HepG2 (cell line): ENCODE results near the gene MYO3A. TPM values are rescaled to one million over a fixed set of nuclear protein-coding genes. Genes with fewer than 3 reads are reported as not detected.

ENCODE experiments used
- ATAC-seq: fragments of 200-7000 bp; cut with Tn5 transposase; 3 replicates; pipeline ENCODE4 v1.9.1; 2020; ENCODE audit warnings: mild to moderate bottlenecking, moderate library complexity
- BruUV-seq: library from RNA; stranded (reverse); fragments of 400-500 nt; replicated peaks from 2 replicates; lab custom pipeline; 2021; lab: Mats Ljungman, UMichigan
- CTCF ChIA-PET: fragments of 300-600 bp; formaldehyde crosslinking; extraction: SDS; loops from one replicate; lab custom pipeline; 2021; ENCODE audit warnings: low total read pairs, inconsistent platforms, low intra/inter-chr PET ratio; lab: Yijun Ruan, JAX
- POLR2A ChIA-PET: fragments of 350-600 bp; sonication (Branson Sonifier 250); formaldehyde crosslinking; loops from one replicate; lab custom pipeline; 2020; ENCODE audit warnings: antibody characterized with exemption, inconsistent platforms; lab: Yijun Ruan, JAX
- DNase-seq: peaks from one replicate; pipeline ENCODE4 v3.0.0-alpha.2; 2015; ENCODE audit warnings: low spot score
- FAIRE-seq: peaks from 3 replicates; lab custom pipeline; 2011; peaks lifted over from hg19 to GRCh38; lab: Jason Lieb, UNC
- H2AFZ ChIP-seq: one replicate; pipeline ENCODE4 v1.6.1; 2011; ENCODE audit warnings: low read length, inconsistent platforms
- H3K27ac ChIP-seq: fragments of 300-600 bp; 3 replicates; pipeline ENCODE4 v1.8.0; 2011; ENCODE audit warnings: mixed run types, mild to moderate bottlenecking, mixed read lengths, low read length, inconsistent platforms; ENCODE audit not compliant: insufficient read depth; ENCODE audit errors: extremely low read length
- H3K27me3 ChIP-seq, 2 experiments: fragments of 200-600 bp in 1 of 2; 2 replicates in 1 of 2; 3 replicates in 1 of 2; pipeline versions ENCODE4 v1.6.0 to v1.8.0; 2011; ENCODE audit warnings: low read length in 2 of 2, mild to moderate bottlenecking in 2 of 2, moderate library complexity in 2 of 2, inconsistent platforms in 1 of 2; ENCODE audit not compliant: insufficient read depth in 2 of 2, control insufficient read depth in 1 of 2
- H3K36me3 ChIP-seq, 2 experiments: fragments of 200-600 bp in 1 of 2; replicated peaks in 1 of 2; 2 replicates in 1 of 2; 3 replicates in 1 of 2; pipeline versions ENCODE4 v1.5.1 to v1.8.0; 2011; ENCODE audit warnings: low read length in 2 of 2, inconsistent platforms in 1 of 2; ENCODE audit not compliant: insufficient read depth in 2 of 2, control insufficient read depth in 1 of 2
- H3K4me1 ChIP-seq: 2 replicates; pipeline ENCODE4 v1.5.1; 2012; ENCODE audit warnings: low read length, inconsistent platforms; ENCODE audit not compliant: insufficient read depth
- H3K4me2 ChIP-seq: 2 replicates; pipeline ENCODE4 v1.6.0; 2011; ENCODE audit warnings: low read depth, low read length, inconsistent platforms
- H3K4me3 ChIP-seq, 3 experiments: fragments of 200-600 bp in 1 of 3; sonication (generic), shearing (Covaris generic) in 1 of 3; replicated peaks in 1 of 3; 2 replicates each; pipeline ENCODE4 v1.5.1; 2011 to 2016; ENCODE audit warnings: low read length in 3 of 3, inconsistent platforms in 2 of 3, low read depth in 2 of 3, mild to moderate bottlenecking in 2 of 3, control low read depth in 1 of 3, mixed read lengths in 1 of 3; ENCODE audit not compliant: insufficient read depth in 1 of 3
- H3K79me2 ChIP-seq: one replicate; pipeline ENCODE4 v1.6.1; 2011; ENCODE audit warnings: low read length, inconsistent platforms; ENCODE audit not compliant: insufficient read depth
- H3K9ac ChIP-seq: 2 replicates; pipeline ENCODE4 v1.6.0; 2011; ENCODE audit warnings: mild to moderate bottlenecking, low read depth, low read length, inconsistent platforms; ENCODE audit not compliant: insufficient read depth
- H3K9me3 ChIP-seq: 2 replicates; pipeline ENCODE4 v1.5.1; 2012; ENCODE audit warnings: mild to moderate bottlenecking, low read length
- H4K20me1 ChIP-seq: 2 replicates; pipeline ENCODE4 v1.6.0; 2011; ENCODE audit warnings: inconsistent platforms, mild to moderate bottlenecking, low read length, moderate library complexity; ENCODE audit not compliant: insufficient read depth
- BORCS8-MEF2B ChIP-seq: sonication (generic); formaldehyde crosslinking; IDR thresholded peaks from 2 replicates; pipeline ENCODE4 v1.8.0; 2022; ENCODE audit warnings: mild to moderate bottlenecking, missing genetic modification reagents
- HNRNPLL ChIP-seq: fragments of 200-400 bp; formaldehyde crosslinking; IDR thresholded peaks from 2 replicates; pipeline ENCODE4 v1.6.1; 2017; ENCODE audit warnings: mild to moderate bottlenecking, low read depth, low read length; ENCODE audit not compliant: poor library complexity, severe bottlenecking
- MYNN ChIP-seq: sonication (generic); formaldehyde crosslinking; IDR thresholded peaks from 2 replicates; pipeline ENCODE4 v1.4.0; 2020; ENCODE audit warnings: mild to moderate bottlenecking, low read depth, missing genetic modification reagents
- NFKBIZ ChIP-seq: IDR thresholded peaks from 2 replicates; pipeline ENCODE4 v1.6.1; 2018; ENCODE audit warnings: missing genetic modification reagents, missing compliant biosample characterization
- NKX3-1 ChIP-seq: sonication (generic); formaldehyde crosslinking; IDR thresholded peaks from 2 replicates; pipeline ENCODE4 v1.5.0; 2020; ENCODE audit warnings: missing genetic modification reagents
- ZNF501 ChIP-seq: sonication (generic); formaldehyde crosslinking; IDR thresholded peaks from 2 replicates; pipeline ENCODE4 v1.5.1; 2020; ENCODE audit warnings: mild to moderate bottlenecking, moderate library complexity, missing genetic modification reagents
- ZNF644 ChIP-seq: IDR thresholded peaks from 2 replicates; pipeline ENCODE4 v1.6.1; 2016; ENCODE audit warnings: low read depth
- ZSCAN20 ChIP-seq: sonication (generic); formaldehyde crosslinking; IDR thresholded peaks from 2 replicates; pipeline ENCODE4 v1.4.0; 2020; ENCODE audit warnings: missing genetic modification reagents, mild to moderate bottlenecking, borderline replicate concordance
- WGBS: methylation state at CpG from one replicate; pipeline ENCODE4 v1.1.6; 2017; ENCODE audit warnings: low lambda C conversion rate; 5-methylcytosine and 5-hydroxymethylcytosine counted together
- in situ Hi-C: cut with HindIII; loops from 2 replicates; pipeline ENCODE4 v1.10.0; 2017; ENCODE audit warnings: low pct_unique_long_range_greater_than_20kb; ENCODE audit not compliant: extremely low pct_ligation_motif_present
- intact Hi-C: fragments of 100-400 bp; cut with micrococcal nuclease; formaldehyde crosslinking; loops from one replicate; pipeline ENCODE4 v1.10.0; 2022; ENCODE audit not compliant: unreplicated experiment
- polyA plus RNA-seq, 8 experiments: library from polyadenylated mRNA; depleted of rRNA in 3 of 8; stranded (reverse) in 7 of 8; unstranded in 1 of 8; fragments of >200 nt; fragmentation: Illumina TruSeq in 4 of 8; extraction: Trizol in 4 of 8; gene quantifications; 2 replicates each; pipeline versions ENCODE4 v1.2.1 to v1.2.3, GENCODE V29; 2011 to 2016; ENCODE audit warnings: low read depth in 4 of 8, missing spikeins in 1 of 8, mixed read lengths in 1 of 8; ENCODE audit not compliant: insufficient read depth in 1 of 8
- total RNA-seq, 5 experiments: library from RNA; depleted of rRNA; stranded (reverse); fragments of >200 nt; fragmentation: Illumina TruSeq; extraction: Trizol; gene quantifications; 2 replicates each; pipeline ENCODE4 v1.2.3, GENCODE V29; 2016; ENCODE audit warnings: low read depth in 1 of 5
- TF ChIP-seq, protein P1 (sequence below): sonication (generic); formaldehyde crosslinking; IDR thresholded peaks from 2 replicates; pipeline ENCODE4 v1.5.1; 2020; ENCODE audit warnings: missing genetic modification reagents, mild to moderate bottlenecking, borderline replicate concordance
- TF ChIP-seq, protein P2 (sequence below): sonication (generic); formaldehyde crosslinking; IDR thresholded peaks from 2 replicates; pipeline ENCODE4 v1.5.0; 2020; ENCODE audit warnings: mild to moderate bottlenecking, low read depth, missing genetic modification reagents, borderline replicate concordance
- TF ChIP-seq, protein P3 (sequence below): sonication (generic); formaldehyde crosslinking; IDR thresholded peaks from 2 replicates; pipeline ENCODE4 v1.8.0; 2022; ENCODE audit warnings: mild to moderate bottlenecking, missing genetic modification reagents

MYO3A gene
- total and polyA plus RNA-seq, 2 of the 13 experiments (the other 11 are each of a cell fraction or from before 2014, with no cell fraction given) = not detected

DNA sequence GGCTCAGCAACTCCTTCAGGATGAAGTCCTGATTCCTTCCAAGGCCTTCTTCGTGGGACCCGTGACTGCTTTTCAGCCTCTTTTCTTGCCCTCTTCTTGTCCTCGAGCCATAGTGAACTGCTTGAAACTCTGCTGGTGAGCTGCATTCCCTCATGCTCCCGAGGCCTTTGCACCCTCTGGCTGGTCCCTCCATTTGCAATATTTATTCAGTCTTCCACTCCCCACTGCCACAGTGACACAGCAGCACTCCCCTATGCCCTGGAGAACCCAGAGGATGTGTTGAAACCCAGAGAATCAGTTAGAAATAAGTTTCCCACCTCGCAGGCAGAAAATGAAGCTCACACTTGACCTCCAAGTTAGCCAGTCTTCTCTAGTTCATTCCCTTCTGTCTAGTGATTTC, 260.2 kb downstream of the MYO3A start:
- in situ Hi-C loops = no loop called here
- Histone ChIP-seq H3K27me3 (0 out of 5 replicates have a peak, but pooled peaks cover 0 to 8% of the 10 kb centered on the region in 2 experiments), H2AFZ (no peak overlapping the region), H3K9me3 (no peaks in the 10 kb centered on the region), H4K20me1 (no peaks in the 10 kb centered on the region), H3K79me2 (no peaks in the 10 kb centered on the region), H3K27ac (no peak overlapping the region), H3K9ac (no peak overlapping the region), H3K4me3 (no peak overlapping the region), H3K36me3 (no peaks in the 10 kb centered on the region), H3K4me2 (no peak overlapping the region), H3K4me1 (no peaks in the 10 kb centered on the region)
- CTCF ChIA-PET = no interaction called here
- ATAC-seq (no peak), FAIRE-seq (no peak), DNase-seq (no peak)
- WGBS = 2% methylated on average over 5 of the region's 5 CpGs
- intact Hi-C loops = loop anchor here (2.0 kb wide), 1 partner anchor 15 kb away; no protein-coding TSS in a partner anchor
- POLR2A ChIA-PET = no interaction called here
- TF ChIP-seq NKX3-1 (CRISPR knock-in tag) = no peak
- no peak for TF ChIP-seq MYNN (CRISPR knock-in tag)
- no peak for TF ChIP-seq ZNF501
- TF ChIP-seq, protein P1, sequence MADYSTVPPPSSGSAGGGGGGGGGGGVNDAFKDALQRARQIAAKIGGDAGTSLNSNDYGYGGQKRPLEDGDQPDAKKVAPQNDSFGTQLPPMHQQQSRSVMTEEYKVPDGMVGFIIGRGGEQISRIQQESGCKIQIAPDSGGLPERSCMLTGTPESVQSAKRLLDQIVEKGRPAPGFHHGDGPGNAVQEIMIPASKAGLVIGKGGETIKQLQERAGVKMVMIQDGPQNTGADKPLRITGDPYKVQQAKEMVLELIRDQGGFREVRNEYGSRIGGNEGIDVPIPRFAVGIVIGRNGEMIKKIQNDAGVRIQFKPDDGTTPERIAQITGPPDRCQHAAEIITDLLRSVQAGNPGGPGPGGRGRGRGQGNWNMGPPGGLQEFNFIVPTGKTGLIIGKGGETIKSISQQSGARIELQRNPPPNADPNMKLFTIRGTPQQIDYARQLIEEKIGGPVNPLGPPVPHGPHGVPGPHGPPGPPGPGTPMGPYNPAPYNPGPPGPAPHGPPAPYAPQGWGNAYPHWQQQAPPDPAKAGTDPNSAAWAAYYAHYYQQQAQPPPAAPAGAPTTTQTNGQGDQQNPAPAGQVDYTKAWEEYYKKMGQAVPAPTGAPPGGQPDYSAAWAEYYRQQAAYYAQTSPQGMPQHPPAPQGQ (CRISPR knock-in tag) = no peak
- TF ChIP-seq, protein P2, sequence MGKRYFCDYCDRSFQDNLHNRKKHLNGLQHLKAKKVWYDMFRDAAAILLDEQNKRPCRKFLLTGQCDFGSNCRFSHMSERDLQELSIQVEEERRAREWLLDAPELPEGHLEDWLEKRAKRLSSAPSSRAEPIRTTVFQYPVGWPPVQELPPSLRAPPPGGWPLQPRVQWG (CRISPR knock-in tag) = no peak
- TF ChIP-seq ZSCAN20 (CRISPR knock-in tag) = no peak
- TF ChIP-seq, protein P3, sequence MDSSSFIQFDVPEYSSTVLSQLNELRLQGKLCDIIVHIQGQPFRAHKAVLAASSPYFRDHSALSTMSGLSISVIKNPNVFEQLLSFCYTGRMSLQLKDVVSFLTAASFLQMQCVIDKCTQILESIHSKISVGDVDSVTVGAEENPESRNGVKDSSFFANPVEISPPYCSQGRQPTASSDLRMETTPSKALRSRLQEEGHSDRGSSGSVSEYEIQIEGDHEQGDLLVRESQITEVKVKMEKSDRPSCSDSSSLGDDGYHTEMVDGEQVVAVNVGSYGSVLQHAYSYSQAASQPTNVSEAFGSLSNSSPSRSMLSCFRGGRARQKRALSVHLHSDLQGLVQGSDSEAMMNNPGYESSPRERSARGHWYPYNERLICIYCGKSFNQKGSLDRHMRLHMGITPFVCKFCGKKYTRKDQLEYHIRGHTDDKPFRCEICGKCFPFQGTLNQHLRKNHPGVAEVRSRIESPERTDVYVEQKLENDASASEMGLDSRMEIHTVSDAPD (CRISPR knock-in tag) = no peak
- no peak for TF ChIP-seq NFKBIZ (CRISPR knock-in tag)
- no peak for TF ChIP-seq ZNF644 (CRISPR knock-in tag)
- no peak for TF ChIP-seq HNRNPLL
- TF ChIP-seq BORCS8-MEF2B (CRISPR knock-in tag) = no peak
- no TSS peak for BruUV-seq
